Fibroblast of skin of scalp (primary cell): ENCODE measurements around the gene TEX19.
"Not testable (repeated sequence)": the region's sequence is repeated elsewhere in the genome, so short reads cannot be mapped to it uniquely, and the experiment has no call there.

Experiments used
- DNase-seq: peaks from one replicate; pipeline ENCODE4 v3.0.0-alpha.2; 2013

Gene TEX19

DNA sequence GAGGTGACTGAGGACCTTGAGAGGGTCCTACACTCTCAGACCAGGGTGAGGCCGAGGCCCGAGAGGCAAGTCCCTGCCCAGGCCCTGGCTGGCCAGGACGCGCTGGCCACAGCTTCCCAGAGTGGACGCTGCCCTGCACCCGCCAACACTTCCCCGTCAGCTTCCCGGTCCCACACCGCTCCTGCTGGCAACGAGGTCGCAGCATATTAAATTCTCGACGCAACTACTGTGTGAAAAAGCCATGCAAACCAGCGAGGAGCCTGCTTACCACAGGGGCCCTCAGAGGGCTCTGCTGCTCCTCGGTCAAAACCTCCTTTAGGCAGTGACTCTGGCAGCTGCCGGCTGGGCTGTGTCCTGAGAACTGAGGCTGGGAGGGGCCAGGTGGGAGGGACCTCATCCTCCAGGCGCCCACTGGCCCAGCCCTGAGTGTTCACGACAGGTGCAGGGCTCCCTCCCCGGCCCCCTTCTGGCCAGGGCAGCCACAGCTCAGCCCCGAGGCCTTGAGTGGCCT is 2.1 kb upstream of the TEX19 start:
- DNase-seq = no peak

DNA sequence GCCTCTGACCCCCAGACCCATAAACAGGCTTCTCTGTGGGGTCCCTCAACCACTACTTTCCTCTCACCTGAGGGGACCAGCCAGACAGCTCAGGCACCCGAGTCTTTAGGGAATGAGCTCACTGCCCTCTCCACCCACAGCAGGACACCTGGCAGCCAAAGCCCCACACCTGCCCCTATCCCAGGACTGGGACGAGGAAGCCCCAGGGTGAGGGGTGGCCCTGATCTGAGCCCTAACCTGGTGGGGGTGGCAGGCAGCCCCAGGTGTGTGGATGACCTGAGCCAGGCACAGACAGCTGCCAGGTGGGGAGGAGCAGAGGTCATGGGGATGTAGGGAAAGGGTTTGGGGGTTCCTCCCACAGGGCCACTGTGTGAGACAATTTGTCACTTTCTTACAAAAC is 1.7 kb upstream of the TEX19 start:
- no peak for DNase-seq

DNA sequence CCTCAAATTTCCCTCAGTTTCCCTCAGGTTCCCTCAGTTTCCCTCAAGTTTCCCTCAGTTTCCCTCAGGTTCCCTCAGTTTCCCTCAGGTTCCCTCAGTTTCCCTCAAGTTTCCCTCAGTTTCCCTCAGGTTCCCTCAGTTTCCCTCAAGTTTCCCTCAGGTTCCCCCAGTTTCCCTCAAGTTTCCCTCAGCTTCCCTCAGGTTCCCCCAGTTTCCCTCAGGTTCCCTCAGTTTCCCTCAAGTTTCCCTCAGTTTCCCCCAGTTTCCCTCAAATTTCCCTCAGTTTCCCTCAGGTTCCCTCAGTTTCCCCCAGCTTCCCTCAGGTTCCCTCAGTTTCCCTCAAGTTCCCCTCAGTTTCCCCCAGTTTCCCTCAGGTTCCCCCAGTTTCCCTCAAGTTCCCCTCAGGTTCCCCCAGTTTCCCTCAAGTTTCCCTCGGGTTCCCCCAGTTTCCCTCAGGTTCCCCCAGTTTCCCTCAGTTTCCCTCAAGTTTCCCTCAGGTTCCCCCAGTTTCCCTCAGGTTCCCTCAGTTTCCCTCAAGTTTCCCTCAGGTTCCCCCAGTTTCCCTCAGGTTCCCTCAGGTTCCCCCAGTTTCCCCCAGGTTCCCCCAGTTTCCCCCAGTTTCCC is 516 bp downstream of the TEX19 start:
- not testable (repeated sequence) for DNase-seq

DNA sequence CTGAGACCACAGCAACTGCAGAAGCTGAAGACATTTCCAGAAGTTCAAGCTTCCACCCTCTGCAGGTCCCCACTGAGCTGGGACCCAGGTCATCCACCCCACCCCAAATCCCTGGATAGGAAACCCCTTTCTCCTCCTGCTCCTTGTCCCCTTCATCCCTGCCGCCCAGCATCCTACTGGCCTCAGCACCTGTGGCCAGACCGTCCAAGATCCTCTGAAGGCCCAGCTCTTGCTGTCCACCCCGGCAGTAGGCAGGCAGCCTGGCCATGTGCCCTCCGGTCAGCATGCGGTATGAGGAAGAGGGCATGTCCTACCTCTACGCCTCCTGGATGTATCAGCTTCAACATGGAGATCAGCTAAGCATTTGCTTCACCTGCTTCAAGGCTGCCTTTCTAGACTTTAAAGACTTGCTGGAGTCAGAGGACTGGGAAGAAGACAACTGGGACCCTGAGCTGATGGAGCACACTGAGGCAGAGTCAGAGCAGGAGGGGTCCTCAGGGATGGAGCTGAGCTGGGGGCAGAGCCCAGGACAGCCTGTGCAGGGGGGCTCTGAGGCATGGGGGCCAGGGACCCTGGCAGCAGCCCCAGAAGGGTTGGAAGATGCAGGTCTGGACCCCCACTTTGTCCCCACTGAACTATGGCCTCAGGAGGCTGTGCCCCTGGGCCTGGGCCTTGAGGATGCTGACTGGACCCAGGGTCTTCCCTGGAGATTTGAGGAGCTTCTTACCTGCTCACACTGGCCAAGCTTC is 3.0 kb downstream of the TEX19 start:
- DNase-seq = no peak

DNA sequence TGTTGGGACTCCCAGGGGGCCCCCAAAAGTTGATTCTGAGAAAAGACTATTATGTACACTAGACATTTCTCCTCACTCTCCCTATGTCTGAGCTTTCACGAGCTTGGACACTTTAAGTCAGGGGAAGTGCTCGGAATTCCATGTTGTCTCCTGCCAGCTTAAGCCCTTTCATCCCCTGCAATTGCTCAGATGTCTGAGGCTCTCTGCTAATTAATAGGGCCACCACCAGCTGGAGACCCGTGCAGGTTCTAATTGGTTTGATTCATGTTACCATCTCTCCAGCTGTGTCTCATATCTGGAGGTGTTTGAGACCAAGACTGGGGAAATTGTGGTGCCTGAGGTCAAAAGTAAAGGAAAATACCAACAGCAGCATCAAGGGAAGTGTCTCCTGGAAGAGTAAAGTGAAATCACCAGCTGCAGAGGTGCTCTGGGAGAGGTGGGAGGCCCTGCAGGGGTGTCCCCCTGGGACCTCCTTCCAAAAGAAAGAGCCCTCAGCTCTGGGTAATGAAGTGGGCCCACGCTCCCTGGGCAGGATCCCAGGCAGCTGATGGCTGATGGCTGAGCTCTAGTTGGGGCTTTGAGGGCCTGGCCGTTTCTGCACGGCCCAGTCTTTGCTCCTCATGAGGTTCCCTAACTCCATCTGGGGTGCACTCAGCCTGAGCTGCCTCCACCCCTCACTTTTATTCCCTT is 6.7 kb downstream of the TEX19 start:
- no peak for DNase-seq

DNA sequence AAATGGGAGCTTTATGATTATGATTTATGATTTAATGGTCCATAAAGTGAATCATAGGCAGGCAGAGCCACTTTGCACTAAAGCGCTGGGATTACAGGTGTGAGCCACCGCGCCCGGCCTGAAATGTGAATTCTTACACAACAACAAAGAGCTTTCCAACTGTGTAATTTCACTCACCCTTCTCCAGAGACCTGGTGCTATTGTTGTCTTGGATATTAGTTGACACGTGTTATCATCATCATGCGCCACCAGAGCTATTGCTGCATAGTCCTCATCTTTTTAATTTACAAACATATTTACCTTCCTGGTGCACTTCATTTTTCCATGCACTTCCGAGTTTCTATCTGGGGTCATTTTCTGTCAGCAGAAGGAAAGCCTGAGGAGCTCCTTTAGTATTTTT is 7.7 kb downstream of the TEX19 start:
- DNase-seq = no peak

DNA sequence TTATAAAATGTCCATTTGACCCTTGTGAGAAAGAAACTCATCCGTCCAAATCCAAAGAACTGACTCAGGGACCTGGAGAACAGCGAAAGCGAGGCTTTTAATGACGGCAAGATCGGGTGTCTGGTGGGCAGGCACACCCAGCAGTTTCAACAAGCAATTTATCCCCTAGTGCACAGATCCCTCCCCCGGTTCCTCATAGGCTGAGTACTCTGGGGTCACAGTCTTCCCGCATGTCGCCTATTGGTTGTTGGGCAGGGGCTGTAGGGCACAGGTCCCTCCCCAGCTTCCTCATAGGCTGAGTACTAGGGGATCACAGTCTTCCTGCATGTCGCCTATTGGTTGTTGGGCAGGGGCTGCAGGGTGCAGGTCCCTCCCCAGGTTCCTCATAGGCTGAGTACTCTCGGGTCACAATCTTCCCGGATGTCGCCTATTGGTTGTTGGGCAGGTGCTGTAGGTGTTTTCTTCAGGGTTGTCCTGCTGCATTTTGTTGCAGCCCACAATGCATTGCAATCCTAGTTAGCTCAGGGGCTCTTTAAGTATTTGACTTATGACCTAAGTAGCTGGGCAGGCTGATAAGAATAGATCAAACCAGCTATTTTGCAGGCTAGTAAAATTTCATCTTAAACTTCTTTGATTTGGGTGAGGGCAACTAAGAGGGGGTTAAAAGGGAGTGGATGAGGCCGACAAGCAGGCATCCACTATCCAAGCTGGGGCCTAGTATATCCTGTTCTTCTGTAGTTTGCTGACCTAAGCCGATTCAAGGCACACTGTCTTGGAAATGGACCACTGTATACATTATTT is 8.9 kb downstream of the TEX19 start:
- no peak for DNase-seq

DNA sequence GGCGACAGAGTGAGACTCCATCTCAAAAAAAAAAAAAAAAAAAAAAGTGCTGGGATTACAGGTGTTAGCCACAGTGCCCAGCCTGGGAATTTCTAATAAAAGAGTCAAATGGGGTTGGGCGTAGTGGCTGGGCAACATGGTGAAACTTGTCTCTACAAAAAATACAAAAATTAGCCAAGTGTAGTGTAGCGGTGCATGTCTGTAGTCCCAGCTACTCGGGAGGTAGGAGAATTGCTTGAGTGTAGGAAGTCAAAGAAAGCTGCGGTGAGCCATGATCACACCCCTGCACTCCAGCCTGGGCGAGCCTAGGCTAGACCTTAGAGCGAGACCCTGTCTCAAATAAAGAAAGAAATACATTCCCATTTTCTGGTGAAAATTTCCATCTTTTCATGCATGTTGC is 10.2 kb downstream of the TEX19 start:
- DNase-seq = no peak

DNA sequence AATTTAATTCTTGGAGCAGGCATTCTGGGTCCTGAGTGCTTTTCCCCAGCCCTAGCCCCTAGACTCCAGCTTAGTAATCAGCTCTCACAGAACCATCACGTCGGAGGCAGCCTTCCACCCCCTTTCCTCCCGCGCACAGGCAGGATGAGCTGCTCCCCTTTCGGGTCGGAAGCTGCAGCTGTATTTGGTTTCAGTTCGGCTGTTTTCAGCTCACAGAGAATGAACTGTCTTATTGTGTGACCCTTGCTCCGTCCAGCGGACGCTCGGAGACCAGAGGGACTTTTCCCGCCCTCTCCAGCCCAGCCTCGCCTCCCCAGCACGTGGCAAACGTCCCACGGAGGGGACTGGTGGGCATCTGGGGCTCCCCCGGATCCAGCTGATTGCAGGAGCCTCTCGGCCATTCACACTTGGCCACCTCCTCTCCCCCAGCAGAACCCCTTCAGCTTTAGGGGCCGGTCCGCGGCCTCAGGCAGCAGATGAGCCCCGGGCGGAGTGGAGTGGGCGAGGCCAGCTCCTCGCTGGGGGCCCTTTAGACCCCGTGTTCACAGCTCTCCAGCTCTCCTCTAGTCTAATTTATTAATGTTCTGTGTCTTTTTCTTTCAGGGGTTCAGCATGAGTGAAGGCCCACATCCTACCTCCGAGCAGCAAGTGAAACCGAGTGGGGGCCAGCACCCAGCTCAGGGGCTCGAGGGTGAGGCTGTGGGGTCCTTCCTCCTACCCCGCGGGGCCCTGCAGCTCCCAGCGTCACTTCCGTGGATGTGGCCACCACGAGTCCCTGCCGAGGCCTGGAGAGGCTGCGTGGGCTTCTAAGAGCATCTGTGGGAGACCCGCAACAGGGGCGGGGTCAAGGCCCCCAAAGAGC is 11.7 kb downstream of the TEX19 start:
- no peak for DNase-seq

DNA sequence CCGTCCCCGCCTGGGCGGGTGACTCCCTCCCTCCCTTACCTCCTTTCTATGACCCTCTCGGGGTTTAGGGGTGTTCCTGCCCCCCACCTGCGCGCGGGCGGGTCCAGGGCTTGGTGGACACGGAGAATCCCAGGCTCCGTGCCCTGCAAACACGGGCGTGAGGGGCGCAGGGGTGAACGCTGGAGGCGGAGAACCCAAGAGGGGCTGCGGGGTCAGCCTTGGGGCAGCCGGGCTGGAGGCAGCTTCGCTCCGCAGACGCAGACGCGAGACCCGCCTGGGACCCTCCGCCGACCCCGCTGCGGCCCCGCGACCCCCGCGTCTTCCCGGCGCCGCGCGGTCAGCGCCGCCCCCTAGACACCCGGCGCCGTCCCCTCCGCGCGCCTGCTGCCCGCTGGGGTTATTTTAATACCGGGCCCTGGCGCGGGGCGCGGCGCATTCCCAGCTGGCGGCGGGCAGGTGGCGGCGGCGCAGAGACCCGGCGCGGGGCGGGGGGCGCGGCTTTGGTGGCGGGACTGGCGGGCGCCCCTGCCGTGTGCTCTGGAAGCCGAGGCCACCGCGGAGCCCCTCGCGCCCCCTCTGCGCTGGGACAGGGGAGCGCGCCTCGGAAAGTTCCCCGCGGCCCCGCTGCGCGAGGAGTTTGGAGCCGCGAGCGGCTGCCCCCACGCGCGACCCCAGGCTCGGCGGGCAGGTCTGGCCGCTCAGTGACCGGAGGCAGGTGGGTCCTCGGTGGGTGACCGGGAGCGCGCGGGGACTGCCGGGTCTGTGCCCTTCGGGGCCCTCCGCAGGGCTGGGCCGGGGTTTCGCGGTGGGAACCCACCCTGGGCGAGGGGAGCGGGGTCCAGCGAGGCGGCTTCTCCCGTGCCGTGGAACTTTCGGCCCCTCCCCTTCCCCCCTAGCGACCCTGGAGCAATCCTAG is 12.5 kb downstream of the TEX19 start, which contains the start of gene UTS2R:
TSS of gene UTS2R (plus strand) at position 433 of the 916 bp plus-strand sequence. CDS start 2,560 bp downstream, outside the sequence.
- no peak for DNase-seq

DNA sequence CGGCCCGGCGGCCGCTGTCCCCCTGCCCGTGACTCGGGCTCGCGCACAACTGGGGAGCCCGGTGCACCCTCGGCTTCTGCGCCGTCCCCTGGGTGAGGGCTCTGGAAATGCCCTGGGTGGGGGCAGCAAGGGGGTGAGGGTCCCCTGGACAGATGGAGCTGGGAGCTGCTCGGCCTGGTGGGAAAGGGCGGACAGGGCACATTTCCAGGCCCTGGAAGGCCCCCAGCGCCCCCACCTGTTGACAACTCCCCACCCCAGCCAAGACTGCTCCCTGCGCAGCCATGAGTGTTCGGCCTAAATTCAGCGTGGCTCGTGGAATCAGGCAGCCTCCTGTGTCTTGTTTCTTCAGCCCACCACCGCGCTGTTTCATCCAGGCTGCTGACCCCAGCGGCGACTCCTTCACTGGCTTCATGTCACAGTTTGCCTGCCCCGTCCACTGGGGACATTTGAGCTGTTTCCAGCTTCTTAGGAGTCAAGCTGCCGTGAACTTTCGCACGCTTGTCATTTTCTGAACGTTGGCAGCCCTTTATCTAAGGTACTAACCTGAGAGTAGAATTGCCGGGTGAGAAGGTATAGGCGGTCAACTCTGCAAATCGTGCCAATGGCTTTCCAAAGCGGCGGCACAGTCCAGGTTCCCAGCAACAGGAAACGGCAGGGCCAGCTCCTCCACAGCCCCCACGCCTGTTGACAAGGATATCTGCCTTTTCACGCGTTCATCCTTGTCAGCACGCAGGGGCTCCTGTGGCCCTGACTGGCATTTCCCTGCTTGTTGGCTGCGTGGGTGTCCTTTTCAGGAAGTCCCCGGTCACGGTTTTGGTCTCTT is 13.4 kb downstream of the TEX19 start:
- no peak for DNase-seq

DNA sequence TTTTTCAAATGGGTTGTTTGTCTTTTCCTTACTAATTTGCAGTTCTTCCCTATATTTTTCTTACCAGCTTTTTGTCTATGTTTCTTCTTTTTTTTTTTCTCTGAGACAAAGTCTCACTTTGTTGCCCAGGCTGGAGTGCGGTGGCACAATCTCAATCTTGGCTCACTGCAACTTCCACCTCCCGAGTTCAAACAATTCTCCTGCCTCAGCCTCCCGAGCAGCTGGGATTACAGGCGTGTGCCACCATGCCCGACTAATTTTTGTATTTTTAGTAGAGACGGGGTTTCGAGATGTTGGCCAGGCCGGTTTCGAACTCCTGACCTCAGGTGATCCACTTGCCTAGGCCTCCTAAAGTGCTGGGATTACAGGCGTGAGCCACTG is 14.0 kb downstream of the TEX19 start:
- not testable (repeated sequence) for DNase-seq

DNA sequence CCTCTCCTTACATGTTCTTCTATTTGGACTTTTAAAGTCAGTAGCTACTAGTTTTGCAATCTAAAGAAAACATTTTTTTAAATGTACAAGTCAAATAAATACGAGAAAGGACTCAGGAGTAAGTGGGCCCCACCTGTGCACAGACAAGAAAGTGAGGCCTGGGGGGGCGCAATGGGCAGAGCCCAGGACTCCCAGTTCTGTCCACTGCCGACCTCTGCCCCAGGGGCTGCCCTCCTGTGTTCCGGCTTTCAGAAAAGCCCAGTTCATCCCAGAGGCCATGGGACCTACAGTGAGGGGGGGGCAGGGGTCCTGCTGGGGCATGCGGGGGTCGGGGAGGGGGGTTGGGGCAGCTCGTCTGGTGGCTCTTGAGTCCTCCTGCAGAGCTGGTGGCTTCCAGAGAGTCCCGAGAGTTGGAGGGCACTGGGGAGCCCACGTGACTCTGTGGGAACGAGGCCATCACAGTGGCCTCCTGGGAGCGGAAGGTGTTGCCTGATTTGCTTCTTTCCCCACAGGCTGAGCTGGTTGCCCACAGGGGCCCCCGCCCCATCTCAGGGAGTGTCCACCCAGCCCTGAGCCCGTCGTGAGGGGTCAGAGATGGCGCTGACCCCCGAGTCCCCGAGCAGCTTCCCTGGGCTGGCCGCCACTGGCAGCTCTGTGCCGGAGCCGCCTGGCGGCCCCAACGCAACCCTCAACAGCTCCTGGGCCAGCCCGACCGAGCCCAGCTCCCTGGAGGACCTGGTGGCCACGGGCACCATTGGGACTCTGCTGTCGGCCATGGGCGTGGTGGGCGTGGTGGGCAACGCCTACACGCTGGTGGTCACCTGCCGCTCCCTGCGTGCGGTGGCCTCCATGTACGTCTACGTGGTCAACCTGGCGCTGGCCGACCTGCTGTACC is 14.9 kb downstream of the TEX19 start:
- DNase-seq = no peak

DNA sequence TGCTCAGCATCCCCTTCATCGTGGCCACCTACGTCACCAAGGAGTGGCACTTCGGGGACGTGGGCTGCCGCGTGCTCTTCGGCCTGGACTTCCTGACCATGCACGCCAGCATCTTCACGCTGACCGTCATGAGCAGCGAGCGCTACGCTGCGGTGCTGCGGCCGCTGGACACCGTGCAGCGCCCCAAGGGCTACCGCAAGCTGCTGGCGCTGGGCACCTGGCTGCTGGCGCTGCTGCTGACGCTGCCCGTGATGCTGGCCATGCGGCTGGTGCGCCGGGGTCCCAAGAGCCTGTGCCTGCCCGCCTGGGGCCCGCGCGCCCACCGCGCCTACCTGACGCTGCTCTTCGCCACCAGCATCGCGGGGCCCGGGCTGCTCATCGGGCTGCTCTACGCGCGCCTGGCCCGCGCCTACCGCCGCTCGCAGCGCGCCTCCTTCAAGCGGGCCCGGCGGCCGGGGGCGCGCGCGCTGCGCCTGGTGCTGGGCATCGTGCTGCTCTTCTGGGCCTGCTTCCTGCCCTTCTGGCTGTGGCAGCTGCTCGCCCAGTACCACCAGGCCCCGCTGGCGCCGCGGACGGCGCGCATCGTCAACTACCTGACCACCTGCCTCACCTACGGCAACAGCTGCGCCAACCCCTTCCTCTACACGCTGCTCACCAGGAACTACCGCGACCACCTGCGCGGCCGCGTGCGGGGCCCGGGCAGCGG is 15.7 kb downstream of the TEX19 start:
- no peak for DNase-seq

DNA sequence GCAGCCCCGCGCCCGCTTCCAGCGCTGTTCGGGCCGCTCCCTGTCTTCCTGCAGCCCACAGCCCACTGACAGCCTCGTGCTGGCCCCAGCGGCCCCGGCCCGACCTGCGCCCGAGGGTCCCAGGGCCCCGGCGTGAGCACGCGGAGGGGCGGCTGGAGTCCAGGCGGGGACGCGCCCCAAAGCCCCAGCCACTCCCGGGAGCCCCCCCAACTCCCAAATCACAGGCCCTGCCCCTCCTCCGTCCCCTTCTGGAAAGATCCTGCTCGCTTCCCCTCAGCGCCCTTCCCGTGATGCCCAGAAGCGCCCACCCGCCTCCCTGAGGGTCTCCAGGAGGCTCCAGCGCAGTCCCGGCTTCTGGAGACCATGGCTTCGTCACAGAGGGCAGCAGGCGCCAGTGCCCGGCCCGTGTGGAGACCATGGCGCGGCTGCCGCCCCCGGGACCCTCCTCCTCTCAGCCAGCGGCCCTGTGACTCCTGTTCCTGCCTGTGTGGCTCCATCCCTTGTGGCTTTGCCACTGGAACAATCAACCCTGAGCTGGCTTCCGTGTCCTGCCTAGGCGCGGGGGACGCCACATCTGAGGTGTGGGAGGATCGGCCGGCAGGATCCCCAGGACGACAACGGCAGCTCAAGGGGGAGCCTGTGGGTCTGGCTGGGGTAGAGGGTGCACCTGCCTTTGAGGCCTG is 16.5 kb downstream of the TEX19 start:
- DNase-seq = no peak

DNA sequence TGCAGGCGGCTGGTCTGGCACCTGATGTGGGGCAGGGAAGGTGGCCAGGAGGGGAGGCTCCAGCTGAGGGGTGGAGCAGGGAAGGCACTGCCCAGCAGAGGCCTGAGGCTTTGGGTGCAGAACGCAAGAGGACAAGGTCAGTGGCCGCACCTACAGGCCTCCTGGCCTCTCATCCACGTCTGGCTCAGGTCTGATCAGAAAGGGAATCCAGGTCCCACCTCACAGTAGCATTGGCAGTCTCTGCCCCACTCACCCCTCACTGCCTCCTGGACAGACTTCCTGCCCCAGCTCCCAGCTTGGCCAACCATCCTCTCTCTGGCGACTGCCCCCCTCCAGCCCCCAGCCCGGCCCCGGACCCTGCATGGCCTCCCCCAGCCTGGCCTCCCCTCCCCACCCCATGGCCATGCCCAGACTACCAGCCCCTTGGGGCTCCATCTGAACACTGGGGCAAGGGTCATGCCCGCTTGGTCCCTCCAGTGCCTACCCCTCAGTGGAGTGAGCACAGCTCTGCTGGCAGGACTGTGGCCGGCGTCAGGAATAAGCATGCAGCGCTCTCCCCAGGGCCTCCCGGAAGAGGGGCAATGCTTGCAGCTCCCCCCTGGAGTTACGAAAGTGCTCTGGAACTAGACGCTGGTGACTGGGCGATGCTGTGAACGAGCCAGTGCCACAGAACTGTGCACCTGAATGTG is 17.1 kb downstream of the TEX19 start:
- no peak for DNase-seq

DNA sequence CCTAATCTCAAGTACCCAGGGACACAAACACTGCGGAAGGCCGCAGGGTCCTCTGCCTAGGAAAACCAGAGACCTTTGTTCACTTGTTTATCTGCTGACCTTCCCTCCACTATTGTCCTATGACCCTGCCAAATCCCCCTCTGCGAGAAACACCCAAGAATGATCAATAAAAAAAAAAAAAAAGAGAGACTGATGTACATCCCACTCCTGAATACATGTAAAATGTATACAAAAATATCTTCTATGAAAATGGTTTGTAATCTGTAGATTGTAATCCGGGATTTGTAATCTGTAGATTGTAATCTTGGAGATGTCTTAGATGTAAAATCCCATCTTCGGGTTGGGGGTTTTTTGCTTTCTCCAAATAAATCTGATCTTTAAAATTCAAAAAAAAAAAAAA is 18.2 kb downstream of the TEX19 start:
- not testable (repeated sequence) for DNase-seq
